HK-2 (cell line): ENCODE measurements around the gene SMAD7.

Experiments used
- DNase-seq: peaks from one replicate; pipeline ENCODE4 v3.0.0-alpha.2; 2018; ENCODE audit not compliant: unreplicated experiment

Gene SMAD7

DNA sequence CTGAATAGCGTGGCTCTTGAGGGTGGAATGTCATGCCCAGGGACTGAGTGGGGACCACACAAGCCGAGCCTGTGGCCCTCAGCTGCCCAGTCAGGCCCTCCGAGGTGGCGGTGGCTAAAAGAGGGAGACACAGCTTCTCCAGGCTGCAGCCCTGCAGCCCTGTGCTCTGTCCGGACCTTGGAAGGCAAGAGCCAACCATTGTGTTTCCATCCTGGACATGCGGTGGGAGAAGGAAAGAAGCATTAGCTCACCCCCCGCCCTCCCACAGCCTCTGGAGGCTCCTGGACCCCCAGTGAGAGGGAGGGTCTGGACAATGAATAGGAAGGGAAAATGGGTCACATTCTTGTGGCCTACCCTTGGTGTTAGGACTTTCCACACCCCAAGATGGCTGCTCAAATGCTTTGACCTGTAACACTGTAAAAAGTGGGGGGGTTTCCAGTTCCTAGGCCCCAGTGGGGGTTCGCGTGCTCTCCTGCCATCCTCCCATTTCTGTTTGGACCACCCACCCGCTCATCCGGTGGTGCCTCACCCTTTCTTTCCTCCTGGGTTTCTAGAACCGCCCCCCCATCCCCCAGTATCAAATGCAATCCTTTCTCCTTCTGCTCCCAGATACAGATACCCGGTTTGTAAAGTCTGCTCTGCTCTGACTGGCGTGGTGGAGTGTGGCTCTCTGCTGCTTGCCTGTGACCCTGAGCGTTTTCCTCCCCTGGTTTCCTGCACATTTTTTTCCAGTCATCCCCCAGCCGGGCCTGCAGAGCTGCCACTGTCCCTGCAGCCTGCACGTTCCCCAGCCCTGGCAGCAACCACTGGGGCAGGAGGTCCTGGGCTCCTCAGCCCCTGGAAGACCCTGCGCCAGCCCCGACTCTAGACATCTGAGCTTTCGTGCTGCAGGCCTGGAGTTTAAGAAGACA lies 36.3 kb upstream of the SMAD7 start:
- DNase-seq = no peak

DNA sequence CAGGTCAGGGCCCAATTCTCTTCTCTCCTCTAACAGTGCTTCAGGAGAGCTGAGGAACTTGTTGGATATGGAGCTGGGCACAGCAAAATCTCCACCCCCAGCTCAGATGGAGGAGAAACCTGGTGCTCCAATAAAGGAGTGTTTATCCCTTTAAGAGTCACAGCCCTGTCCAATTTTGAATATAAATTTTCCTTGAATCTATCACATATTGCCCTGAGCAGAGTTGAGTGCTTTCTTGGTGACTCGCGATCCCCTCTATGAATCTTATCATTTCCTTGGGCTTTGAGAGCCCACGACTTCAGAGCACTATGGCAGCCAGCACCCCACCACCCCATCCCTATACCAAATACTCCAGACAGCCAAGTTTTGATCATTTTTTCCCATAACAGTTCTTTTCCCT lies 34.4 kb upstream of the SMAD7 start:
- no peak for DNase-seq

DNA sequence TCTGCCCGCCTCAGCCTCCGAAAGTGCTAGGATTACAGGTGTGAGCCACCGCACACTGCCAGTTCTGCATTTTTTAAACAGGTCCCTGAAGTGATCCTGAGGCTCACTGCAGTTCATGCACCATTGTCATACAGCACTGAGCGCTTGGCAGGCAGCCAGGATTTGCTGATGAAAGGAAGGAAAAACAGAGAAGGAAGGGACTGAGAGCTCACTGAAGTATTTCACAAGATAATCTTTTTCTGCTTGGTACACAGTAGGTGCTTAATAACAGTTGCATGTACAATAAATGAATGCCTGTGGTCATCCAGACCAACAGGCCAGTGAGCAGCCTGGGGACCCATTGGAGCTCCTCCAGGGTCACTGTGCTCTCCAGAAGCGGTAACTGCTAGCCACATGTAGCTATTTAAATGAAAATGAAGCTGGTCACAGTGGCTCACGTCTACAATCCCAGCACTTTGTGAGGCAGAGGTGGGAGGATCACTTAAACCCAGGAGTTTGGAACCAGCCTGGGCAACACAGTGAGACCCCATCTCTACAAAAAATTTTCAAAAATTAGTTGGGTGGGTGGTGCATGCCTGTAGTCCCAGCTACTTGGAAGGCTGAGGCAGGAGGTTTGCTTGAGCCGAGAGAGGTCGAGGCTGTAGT lies 33.1 kb upstream of the SMAD7 start:
- DNase-seq = peak; percentile 39

DNA sequence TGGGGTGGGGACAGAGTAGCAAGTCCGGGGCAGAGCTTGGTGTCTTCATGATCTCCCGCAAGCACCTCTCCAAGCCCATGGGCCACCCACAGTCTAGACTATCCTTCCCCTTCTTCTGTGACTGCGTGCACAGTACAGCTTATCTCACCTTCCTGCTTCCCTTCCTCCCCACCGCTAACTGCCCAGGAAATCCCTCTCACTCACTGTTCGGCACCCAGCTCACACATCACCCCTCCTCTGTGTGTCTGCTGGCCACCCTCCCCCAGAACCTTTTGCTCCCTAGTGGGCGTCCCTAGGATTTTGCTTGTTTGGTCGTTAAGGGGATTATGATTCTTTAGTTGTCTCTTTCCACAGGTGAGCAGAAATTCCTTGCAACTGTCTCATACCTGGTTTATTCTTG lies 31.5 kb upstream of the SMAD7 start:
- DNase-seq = no peak

DNA sequence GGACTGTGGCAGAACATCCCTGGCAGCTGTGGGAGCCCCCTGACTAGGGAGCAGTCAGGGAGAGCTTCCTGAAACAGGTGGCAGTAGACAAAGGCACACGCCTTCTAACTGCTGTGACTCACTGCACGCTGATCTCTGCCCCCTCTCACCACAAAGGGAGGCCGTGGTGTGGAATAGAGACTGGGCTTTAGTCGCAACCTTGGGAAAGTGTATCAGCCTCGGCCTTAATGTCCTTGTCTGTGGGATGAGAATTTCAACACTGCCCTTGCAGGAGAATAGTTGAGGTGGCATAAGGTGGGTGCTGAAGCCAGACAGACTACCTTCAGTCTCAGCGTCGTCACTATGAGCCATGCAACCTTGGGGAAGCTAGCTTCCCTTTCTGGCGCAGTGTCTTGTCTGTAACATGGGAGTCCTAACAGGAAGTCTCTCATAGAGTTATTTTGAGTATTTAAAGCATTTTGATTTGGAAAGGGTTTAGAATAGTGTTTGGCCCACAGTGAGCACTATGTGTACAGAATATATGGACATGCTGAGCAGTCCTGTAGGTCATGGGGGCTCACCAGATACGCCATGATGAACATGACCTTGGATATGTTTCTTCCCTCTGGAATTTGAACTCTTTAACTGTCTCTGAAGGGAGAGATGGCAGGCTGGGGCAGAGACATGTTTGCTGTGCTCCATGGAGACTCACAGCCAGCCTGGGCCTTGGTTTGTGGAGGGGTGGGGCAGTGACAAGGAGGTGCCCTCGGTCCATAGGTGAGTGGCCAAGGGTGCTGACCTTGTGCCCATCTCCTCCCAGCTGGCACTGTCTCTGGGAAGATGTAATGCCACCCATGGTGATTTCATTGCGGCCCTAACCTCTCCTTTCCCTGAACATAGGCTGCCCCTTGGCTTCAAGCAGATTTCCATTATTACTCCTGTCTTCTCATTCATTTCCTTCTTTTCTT lies 29.5 kb upstream of the SMAD7 start:
- no peak for DNase-seq

DNA sequence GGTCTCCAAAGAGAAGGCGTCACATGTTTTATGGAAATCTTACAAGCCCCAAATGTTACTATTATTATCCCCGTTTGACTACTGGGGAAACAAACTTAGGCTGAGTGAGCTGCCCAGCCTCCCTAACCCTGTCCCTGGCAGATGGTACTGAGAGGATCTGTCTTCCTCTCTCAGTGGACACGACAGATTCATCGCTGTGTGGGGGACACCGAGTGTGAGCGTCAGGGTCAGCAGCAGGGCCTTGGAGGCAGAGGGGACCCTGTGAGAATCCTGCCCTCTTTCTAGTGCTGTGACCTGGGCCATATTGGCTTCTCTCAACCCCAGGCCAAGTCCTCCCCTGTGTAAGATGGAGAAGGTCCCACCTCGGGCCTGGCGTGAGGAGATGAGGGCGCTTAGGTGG lies 27.1 kb upstream of the SMAD7 start:
- DNase-seq = no peak

DNA sequence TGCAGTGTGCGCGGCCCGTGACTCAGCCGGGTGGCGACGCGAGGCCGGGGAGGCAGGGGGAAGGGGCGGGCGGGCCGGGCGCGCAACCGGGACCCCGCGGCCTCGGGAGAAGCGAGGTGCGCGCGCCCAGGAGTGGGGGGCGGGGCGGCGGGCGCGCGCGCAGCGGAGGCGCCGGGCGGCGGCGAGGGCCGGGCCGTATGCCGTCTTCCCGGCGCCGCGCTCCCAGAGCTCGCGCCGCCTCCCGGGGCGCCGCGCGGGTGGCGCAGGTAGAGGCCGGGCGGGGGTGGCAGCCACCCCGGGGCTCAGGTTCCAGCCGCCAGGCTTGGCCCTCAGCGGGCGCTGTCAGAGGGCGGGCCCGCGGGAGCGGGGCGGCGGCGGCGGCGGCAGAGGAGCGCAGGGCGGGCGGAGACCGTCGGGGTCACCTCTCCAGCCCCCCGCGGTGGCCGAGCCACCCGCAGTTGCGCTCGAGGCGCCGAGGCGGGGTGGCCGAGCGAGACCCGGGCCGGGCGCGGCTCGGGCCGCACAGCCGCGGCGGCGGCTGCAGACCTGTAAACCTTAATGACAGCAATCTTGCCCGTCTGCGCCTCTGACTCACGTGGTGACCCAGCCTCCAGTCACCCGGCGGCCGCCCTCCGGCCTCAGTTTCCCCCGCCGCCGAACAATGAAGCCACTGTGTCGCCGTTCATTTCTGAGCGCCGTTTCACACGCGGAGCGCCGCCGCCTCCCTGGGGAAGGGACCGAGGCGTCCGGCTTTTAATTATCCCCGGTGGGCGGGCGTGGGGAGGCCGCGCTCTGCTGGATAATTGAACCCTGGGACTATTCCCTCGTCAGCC lies 25.3 kb upstream of the SMAD7 start:
- DNase-seq = peak; percentile 55

DNA sequence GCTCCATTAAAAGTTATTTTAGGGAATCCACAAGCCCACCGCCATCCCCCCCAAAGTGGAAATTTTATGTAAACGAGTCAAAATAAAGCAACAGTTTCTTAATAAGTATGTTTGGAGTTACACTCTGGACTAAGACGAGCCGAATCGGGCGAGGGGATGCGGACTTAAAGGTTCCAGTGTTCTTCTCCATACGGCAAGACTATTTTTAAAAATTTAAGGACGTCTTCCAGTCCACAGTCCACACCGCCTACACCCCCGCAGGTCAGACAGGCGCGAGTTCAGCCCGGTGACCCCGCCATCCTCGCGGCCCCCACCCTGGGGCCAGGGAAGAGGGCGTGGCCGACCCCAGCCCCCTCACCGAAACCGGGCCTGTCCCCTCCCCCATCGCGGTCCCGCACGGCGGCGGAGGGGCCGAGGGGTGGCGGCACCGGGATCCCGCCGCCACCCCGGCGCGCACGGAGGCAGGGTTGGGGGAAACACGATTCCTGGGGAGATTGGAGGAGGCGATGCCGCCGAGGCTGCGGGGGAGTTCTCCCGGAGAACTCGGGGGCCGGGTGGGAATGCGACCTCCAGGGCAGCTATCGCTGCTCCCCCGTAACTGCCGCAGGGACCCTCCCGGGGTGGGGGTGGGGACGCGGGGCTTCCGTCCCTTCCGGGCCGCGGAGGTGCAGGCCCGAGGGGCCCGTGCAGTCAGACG lies 24.5 kb upstream of the SMAD7 start:
- no peak for DNase-seq

DNA sequence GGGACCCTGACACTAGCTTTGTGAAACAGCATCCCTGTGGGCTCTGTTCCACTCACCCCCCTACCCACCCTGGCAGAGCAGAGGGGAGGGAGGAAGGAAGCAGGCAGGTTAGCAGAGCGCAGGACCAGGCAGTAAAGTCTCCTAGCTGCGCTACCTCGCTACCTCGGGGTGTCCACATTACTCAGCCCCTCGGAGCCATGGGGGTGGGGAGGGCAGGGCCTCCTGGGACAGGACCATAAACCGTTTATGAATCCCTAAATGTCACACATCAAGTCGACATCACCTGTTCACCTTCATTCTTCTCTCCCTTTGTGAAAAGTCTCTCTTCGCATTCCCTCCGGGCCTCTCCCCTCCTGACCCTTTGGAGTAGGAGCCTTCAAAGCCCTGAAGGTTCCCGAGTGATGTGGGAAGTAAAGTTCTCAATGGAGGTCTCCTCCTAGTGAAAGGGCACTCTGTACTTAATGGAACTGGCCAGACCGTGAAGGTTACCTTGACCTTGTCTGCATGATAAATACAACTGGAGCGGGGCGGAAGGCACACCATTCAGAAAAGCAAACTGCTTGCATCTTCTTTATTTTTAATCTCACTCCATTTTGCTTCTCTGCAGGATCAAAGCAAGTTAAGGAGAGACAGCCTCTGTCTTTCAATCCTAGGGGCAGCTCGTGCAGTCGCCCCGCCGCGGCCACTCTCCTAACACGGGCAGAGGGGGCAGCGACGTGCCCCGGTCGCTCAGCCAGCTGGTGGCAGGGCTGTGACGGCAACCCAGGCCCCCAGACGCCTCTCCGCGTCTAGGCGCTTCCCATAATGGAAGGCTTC lies 23.7 kb upstream of the SMAD7 start:
- no peak for DNase-seq

DNA sequence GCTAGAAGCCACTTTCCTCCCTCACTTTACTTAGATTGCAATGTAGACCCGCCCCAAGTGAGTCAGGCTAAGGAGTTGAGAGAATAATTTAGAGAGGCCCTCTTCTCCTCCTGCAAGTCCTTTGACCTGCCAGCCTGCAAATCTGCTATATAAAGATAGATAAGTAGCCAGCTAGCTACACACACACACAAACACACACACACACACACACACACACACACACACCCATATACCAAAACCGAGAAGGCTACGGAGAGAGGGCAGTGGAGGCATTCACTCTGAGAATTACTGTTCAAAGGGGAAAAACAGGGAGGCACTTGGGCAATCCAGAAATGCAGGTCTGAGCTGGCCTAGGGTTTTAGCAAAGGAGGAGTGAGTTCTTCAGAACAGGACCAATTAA lies 23.0 kb upstream of the SMAD7 start:
- DNase-seq = no peak

DNA sequence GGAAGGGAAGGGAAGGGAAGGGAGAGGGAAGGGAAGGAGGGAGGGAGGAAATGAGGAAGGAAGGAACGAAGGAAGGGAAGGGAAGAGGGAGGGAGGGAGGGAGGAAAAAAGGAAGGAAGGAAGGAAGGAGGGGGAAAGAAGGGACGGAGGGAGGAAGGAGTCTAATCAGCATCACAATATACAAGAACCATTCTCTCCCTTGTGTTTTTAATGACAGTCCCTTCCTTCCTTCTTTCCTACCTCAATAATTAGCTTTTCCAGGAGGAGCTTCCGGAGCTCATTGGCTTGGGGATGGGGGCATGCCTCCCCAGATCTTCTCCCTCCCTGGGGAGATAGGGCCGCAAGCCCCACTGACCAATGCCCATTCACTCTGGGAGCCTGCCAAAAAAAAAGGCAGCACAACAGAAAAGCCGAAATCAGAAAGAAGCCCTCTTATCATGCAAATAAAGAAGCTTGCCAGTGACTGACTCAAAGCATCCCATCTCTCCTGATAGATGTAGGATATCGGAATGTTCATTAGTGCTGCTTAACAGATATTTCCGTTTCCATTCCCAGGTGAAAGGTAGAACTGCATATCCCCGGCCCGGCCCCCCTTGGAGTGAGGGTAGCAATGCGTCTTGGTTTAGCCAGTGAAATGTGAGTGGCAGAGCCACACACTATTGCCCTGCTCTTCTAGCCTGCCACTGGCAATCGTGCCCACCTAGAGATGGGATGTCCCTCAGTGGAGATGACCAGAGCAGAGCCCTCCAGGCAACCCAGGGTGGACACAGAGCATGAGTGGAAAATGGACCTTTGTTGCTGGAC lies 17.8 kb upstream of the SMAD7 start:
- no peak for DNase-seq

DNA sequence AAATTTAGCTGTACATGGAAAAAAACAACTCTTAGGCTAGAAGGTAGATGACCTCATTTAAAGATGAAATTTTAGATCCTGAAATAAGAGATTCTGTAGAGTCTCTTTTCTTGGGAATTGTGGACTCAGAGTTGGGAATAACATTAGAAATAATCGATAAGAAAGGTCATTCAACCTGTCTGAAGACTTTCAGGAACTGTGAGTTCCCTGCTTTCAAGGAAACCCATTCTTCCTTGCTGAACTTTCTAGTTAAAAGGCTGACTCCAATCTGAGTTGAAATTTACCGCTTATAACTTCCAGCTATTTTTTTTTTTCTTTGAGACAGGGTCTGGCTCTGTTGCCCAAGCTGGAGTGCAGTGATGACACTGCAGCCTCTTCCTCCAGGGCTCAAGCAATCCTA lies 16.8 kb upstream of the SMAD7 start:
- no peak for DNase-seq

DNA sequence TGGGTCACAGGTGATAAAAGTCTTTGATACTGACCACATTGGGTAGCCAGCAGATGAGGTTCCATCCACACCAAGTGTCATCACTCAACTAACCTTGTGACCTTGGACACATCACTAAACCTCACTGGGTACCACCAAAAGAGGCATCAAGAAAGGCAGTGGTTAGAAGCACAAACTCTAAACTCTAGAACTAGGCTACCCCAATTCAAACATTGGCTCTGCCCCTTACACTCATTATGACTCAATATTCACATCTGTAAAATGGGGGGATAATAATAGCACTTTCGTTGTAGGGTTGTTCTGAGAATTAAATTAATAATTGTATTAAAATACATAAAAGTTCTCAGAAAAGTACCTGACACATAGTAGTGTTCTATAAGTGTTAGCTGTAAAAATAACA lies 15.8 kb upstream of the SMAD7 start:
- no peak for DNase-seq

DNA sequence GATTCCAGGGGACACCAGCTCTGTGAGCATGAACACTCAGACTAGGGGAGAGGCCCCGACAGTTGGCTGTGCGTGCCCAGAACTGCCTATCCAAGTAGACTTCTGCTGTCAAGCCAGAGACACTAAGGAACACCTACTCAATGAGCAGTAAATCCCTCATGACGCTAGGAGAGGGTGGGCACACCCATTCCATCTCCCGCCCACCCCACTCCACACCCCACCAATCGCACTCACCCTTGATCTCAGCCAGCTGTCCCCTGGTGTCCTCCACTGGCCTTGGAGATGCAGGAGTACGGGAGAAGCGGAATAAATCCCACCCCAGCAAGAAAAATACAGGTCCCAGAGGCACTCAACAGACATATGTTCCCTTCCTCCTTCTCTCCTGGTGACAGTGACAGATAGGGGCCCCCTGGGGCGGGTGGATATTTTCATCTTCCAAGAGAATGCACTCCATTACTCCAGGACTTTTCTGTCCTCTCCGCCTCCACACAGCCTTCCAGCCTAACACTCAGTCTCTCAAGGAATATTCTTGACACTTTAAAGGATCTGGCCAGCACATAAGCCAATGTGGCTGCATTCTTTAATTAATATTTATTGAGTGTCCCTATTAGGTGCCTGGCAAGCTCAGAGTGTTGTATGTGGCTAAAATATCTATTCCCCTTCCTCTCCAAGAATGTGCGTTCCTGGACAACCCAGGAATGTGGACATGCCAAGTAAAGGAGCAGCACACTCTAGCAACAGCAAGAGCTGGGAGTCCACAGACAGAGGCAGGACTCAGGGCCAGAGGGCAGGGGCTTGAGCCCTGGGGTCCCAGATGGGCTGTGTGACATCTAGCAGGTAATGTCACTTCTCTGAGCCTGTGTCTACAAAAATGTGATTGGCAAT lies 13.1 kb upstream of the SMAD7 start:
- DNase-seq = no peak

DNA sequence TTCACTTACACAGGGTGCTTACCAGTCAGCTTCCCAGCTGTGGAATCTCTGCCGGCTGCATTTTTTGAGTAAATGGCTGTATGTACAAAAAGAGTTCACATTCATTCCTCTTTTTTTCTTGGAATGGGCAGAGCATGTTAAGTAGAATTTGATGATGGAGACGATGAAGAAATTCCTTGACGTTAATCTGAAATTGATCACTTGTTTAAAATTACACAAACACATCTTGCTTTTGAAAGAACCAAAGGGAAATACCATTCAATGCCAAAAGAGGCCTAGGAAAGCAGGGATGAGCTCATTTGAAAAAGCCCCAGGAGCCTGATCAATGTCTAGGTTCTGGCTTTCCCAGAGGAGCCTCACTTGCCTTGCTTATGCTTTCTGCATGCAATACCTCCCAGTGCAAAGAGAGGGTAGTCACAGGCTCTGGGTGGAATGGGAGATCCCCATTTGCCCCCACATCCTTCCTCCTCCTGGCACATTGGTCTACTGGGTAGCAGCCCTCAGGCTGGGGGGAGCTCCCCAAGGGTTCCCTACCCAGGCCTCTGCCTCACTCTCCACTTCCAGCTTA lies 12.3 kb upstream of the SMAD7 start:
- no peak for DNase-seq

DNA sequence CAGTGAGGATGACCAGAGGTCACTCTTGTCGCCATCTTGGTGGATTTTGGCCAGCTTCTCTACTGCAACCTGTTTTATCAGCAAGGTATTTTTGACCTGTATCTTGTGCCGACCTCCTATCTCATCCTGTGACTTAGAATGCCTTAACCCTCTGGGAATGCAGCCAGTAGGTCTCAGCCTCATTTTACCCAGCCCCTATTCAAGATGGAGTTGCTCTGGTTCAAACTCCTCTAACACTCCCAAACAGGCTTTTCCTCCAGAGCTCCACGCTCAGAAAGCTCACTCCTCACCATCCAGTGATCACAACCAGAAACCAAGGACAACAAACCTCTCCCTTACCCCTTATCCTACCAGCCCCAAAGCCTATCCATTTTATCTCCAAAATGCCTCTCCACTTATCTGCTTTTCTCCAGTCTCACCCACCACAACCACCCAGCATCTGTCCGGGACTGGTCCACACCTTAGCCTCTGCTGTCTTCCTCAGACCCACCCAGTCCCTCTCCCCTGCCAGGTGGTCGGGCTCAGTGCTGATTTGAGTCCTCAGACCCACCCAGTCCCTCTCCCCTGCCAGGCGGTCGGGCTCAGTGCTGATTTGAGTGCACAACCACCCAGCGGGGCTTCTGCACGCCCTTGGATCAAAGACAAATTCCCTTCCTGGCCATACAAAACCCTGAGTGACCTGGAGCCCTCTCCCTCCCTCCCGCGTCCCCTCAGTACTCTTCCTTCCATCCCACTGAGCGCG lies 11.7 kb upstream of the SMAD7 start:
- DNase-seq = no peak

DNA sequence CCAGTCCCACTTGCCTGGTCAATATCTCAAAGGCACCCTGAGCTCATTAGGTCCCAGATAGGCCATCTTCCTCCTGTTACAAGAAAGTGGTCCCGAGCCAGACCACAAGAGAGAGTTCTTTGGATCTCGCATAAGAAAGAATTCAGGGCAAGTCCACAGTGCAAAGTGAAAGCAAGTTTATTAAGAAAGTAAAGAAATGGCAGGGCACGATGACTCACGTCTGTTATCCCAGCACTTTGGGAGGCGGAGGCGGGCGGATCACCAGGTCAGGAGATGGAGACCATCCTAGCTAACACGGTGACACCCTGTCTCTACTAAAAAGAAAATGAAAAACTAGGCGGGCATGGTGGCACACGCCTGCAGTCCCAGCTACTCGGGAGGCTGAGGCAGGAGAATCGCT lies 10.8 kb upstream of the SMAD7 start:
- DNase-seq = no peak
